HCT116 (cell line): ENCODE results near the gene SNAPC4. TPM values are rescaled to one million over a fixed set of nuclear protein-coding genes. Genes with fewer than 3 reads are reported as not detected.

Source experiments
- ATAC-seq: fragments of 200-7000 bp; cut with Tn5 transposase; 2 replicates; pipeline ENCODE4 v1.9.1; 2020; ENCODE audit warnings: mild to moderate bottlenecking, moderate library complexity
- BruUV-seq: library from RNA; stranded (reverse); fragments of 400-500 nt; replicated peaks from 2 replicates; lab custom pipeline; 2021; lab: Mats Ljungman, UMichigan
- CTCF ChIA-PET: fragments of 300-600 bp; sonication (Branson Sonifier 250); formaldehyde crosslinking; loops from one replicate; lab custom pipeline; 2021; ENCODE audit warnings: antibody characterized with exemption; lab: Charles Lee
- POLR2A ChIA-PET: fragments of 300-600, 350-600 bp; sonication (Branson Sonifier 250); formaldehyde crosslinking; loops from one replicate; lab custom pipeline; 2021; ENCODE audit warnings: antibody characterized with exemption; lab: Charles Lee
- RAD21 ChIA-PET, 2 experiments: fragments of 300-600 bp; sonication (Branson Sonifier 250); formaldehyde crosslinking; loops; one replicate each; lab custom pipeline; 2023; ENCODE audit warnings: low total read pairs in 2 of 2; ENCODE audit not compliant: uncharacterized antibody in 2 of 2, unreplicated experiment in 2 of 2, low non-redundant PET in 1 of 2; lab: Charles Lee
- DNase-seq: peaks from one replicate; pipeline ENCODE4 v3.0.0-alpha.2; 2010; ENCODE audit warnings: low read depth, low spot score
- H2AFZ ChIP-seq: fragments of 200-600 bp; shearing (Covaris generic), sonication (generic); 2 replicates; pipeline ENCODE4 v1.6.1; 2017; ENCODE audit warnings: low read depth, mixed run types, mixed read lengths, antibody characterized with exemption, low read length; ENCODE audit not compliant: poor library complexity, severe bottlenecking
- H3K27ac ChIP-seq: 2 replicates; pipeline ENCODE4 v1.5.1; 2012; ENCODE audit warnings: low read depth, low read length
- H3K27me3 ChIP-seq: fragments of 200-600 bp; sonication (generic); 2 replicates; pipeline ENCODE4 v1.6.1; 2016; ENCODE audit warnings: mixed run types, low read length, mixed read lengths; ENCODE audit not compliant: insufficient read depth
- H3K36me3 ChIP-seq, 2 experiments: fragments of 200-500 bp in 1 of 2; fragments of 200-600 bp in 1 of 2; sonication (Bioruptor generic) in 1 of 2; sonication (generic) in 1 of 2; 2 replicates each; pipeline versions ENCODE4 v1.5.1 to v1.6.1; 2014 to 2016; ENCODE audit warnings: low read length in 2 of 2, inconsistent platforms in 1 of 2, mixed read lengths in 1 of 2, mixed run types in 1 of 2; ENCODE audit not compliant: insufficient read depth in 2 of 2, control insufficient read depth in 1 of 2
- H3K4me1 ChIP-seq, 2 experiments: fragments of 200-600 bp in 1 of 2; sonication (generic) in 1 of 2; 2 replicates each; pipeline versions ENCODE4 v1.5.1 to v1.6.1; 2012 to 2017; ENCODE audit warnings: low read length in 2 of 2, inconsistent platforms in 1 of 2, mild to moderate bottlenecking in 1 of 2, mixed read lengths in 1 of 2, mixed run types in 1 of 2, moderate library complexity in 1 of 2; ENCODE audit not compliant: insufficient read depth in 2 of 2, control insufficient read depth in 1 of 2
- H3K4me2 ChIP-seq: fragments of 200-600 bp; sonication (generic); 2 replicates; pipeline ENCODE4 v1.6.1; 2017; ENCODE audit warnings: mixed run types, low read length, mixed read lengths
- H3K4me3 ChIP-seq, 2 experiments: fragments of 200-600 bp in 1 of 2; sonication (generic) in 1 of 2; replicated peaks in 1 of 2; 2 replicates each; pipeline ENCODE4 v1.5.1; 2011 to 2016; ENCODE audit warnings: low read length in 2 of 2, control low read depth in 1 of 2, low read depth in 1 of 2, mild to moderate bottlenecking in 1 of 2, mixed read lengths in 1 of 2, mixed run types in 1 of 2
- H3K79me2 ChIP-seq: fragments of 200-600 bp; sonication (generic); 2 replicates; pipeline ENCODE4 v1.6.1; 2017; ENCODE audit warnings: mild to moderate bottlenecking, mixed run types, low read length, moderate library complexity, mixed read lengths; ENCODE audit not compliant: insufficient read depth
- H3K9ac ChIP-seq: fragments of 200-600 bp; sonication (generic); 2 replicates; pipeline ENCODE4 v1.6.1; 2016; ENCODE audit warnings: low read length, mixed read lengths
- H3K9me2 ChIP-seq: fragments of 200-600 bp; sonication (generic), shearing (Covaris generic); 2 replicates; pipeline ENCODE4 v1.6.1; 2017; ENCODE audit warnings: mixed run types, mild to moderate bottlenecking, moderate library complexity; ENCODE audit not compliant: insufficient read depth
- H3K9me3 ChIP-seq, 2 experiments: fragments of 200-500 bp in 1 of 2; fragments of 200-600 bp in 1 of 2; sonication (Bioruptor generic) in 1 of 2; sonication (generic) in 1 of 2; 2 replicates each; pipeline ENCODE4 v1.6.1; 2014 to 2017; ENCODE audit warnings: low read length in 2 of 2, mixed read lengths in 2 of 2, inconsistent platforms in 1 of 2, low read depth in 1 of 2, mild to moderate bottlenecking in 1 of 2, mixed run types in 1 of 2, moderate library complexity in 1 of 2; ENCODE audit not compliant: control insufficient read depth in 1 of 2, insufficient read depth in 1 of 2
- H4K20me1 ChIP-seq: fragments of 200-600 bp; sonication (generic), shearing (Covaris generic); 2 replicates; pipeline ENCODE4 v1.6.1; 2017; ENCODE audit warnings: mixed run types, mild to moderate bottlenecking, moderate library complexity; ENCODE audit not compliant: insufficient read depth
- CBX3 ChIP-seq: IDR thresholded peaks from 2 replicates; pipeline ENCODE4 v1.6.1; 2012; ENCODE audit warnings: low read depth
- FOSL1 ChIP-seq: IDR thresholded peaks from 2 replicates; pipeline ENCODE4 v1.6.1; 2012; ENCODE audit warnings: low read depth
- JUND ChIP-seq: IDR thresholded peaks from 2 replicates; pipeline ENCODE4 v1.6.1; 2012
- SIN3A ChIP-seq: IDR thresholded peaks from 2 replicates; pipeline ENCODE4 v1.6.1; 2012; ENCODE audit warnings: low read depth
- TCF7L2 ChIP-seq: IDR thresholded peaks from 2 replicates; pipeline ENCODE4 v1.7.0; 2011; ENCODE audit warnings: borderline replicate concordance, inconsistent platforms; ENCODE audit not compliant: insufficient read depth, insufficient read length; ENCODE audit errors: extremely low read depth
- ZNF274 ChIP-seq: fragments of 200-500 bp; sonication (Bioruptor generic); IDR thresholded peaks from 2 replicates; pipeline ENCODE4 v1.6.1; 2014; ENCODE audit warnings: mild to moderate bottlenecking, low read depth, low read length, inconsistent platforms
- intact Hi-C: fragments of 100-400 bp; cut with micrococcal nuclease; formaldehyde crosslinking; loops from 2 replicates; pipeline ENCODE4 v1.10.0; 2022
- total RNA-seq: library from RNA; stranded (reverse); gene quantifications from one replicate; pipeline ENCODE4 v1.2.1, GENCODE V29; 2021; ENCODE audit not compliant: unreplicated experiment
- TF ChIP-seq, protein P1 (sequence below): IDR thresholded peaks from 2 replicates; pipeline ENCODE4 v1.6.1; 2011; ENCODE audit warnings: mild to moderate bottlenecking, low read length, moderate library complexity; ENCODE audit not compliant: insufficient replicate concordance; ENCODE audit errors: extremely low read depth

The SNAPC4 gene
- total RNA-seq, 1 experiment from 2014 or later = 20.4 TPM

DNA sequence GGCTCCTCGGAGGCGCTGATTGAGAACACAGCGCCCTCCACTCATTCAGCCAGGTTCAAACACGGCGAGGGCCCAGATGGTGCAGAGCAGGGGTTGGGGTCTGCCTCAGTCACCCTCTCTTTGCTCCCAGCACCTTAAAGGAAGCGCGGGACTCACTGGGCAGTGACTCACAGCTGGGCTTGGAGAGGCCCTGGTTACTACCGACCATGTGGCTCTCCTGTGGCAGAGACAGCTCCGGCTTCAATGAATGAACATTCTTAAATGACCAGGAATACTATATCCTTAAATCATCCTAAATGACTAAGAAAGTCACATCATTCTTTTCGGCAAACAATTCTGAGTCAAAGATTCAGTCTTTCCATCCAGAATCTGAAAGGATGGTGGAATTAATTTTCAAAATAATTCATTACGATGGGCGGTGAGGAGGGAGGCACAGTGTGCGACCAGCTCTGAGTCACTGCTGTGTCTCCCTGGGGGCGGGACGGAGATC is 41.3 kb upstream of the SNAPC4 start:
- TF ChIP-seq FOSL1 = no peak
- no peak for TF ChIP-seq TCF7L2
- TF ChIP-seq JUND = no peak
- TF ChIP-seq, protein P1, sequence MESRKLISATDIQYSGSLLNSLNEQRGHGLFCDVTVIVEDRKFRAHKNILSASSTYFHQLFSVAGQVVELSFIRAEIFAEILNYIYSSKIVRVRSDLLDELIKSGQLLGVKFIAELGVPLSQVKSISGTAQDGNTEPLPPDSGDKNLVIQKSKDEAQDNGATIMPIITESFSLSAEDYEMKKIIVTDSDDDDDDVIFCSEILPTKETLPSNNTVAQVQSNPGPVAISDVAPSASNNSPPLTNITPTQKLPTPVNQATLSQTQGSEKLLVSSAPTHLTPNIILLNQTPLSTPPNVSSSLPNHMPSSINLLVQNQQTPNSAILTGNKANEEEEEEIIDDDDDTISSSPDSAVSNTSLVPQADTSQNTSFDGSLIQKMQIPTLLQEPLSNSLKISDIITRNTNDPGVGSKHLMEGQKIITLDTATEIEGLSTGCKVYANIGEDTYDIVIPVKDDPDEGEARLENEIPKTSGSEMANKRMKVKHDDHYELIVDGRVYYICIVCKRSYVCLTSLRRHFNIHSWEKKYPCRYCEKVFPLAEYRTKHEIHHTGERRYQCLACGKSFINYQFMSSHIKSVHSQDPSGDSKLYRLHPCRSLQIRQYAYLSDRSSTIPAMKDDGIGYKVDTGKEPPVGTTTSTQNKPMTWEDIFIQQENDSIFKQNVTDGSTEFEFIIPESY = no peak
- TF ChIP-seq CBX3 = no peak
- no peak for TF ChIP-seq ZNF274
- TF ChIP-seq SIN3A = no peak
- peaks cover 31% of the 10 kb centered on the region for H3K79me2 ChIP-seq
- ChIA-PET CTCF (interaction anchor here (0.7 kb wide), 1 partner anchor 10 kb away, joined by 3 read pairs; no protein-coding TSS in a partner anchor), POLR2A (no interaction called here), RAD21 (no interaction called here)
- no peak overlapping the region for H3K27ac ChIP-seq
- peaks cover 8 to 22% of the 10 kb centered on the region in 2 experiments for H3K4me1 ChIP-seq
- ATAC-seq = no peak
- no peak overlapping the region for H3K9ac ChIP-seq
- no peak for DNase-seq
- no TSS peak for BruUV-seq
- peaks cover 10 to 32% of the 10 kb centered on the region in 2 experiments for H3K36me3 ChIP-seq
- no peaks in the 10 kb centered on the region for H3K27me3 ChIP-seq
- no peak overlapping the region for H3K4me3 ChIP-seq
- H3K9me3 ChIP-seq = no peaks in the 10 kb centered on the region
- H2AFZ ChIP-seq = no peak overlapping the region
- intact Hi-C loops = no loop called here
- H4K20me1 ChIP-seq = no peaks in the 10 kb centered on the region
- H3K9me2 ChIP-seq = no peaks in the 10 kb centered on the region
- H3K4me2 ChIP-seq = no peak overlapping the region
